Measurements from ENCODE around the gene PTPN6.
"Not testable (repeated sequence)": the region's sequence is repeated elsewhere in the genome, so short reads cannot be mapped to it uniquely, and the experiment has no call there.

PTPN6 gene

GRCh38 chr12:6904280-6905276, 46.6 kb upstream of the PTPN6 start, which contains the start of gene LRRC23:
Gene LRRC23, plus strand, starts transcription at chr12:6904822. Its CDS starts 812 bp downstream, at chr12:6905634.
- H3K27me3 ChIP-seq (ENCODE audit: insufficient read depth, poor library complexity, severe bottlenecking), result no peaks in the 10 kb centered on the region
- TF ChIP-seq CTCF (IDR thresholded peaks at IDR 0.05; ENCODE audit: insufficient read depth, low read length), result no peak
- TF ChIP-seq REST (IDR thresholded peaks at IDR 0.05; ENCODE audit: insufficient replicate concordance, low read depth), result no peak
- no peak for TF ChIP-seq GABPA (IDR thresholded peaks at IDR 0.05; ENCODE audit: low read depth)
- TF ChIP-seq POLR2AphosphoS5 (IDR thresholded peaks at IDR 0.05; ENCODE audit: low read depth), result no peak
- no peak for TF ChIP-seq SPI1 (IDR thresholded peaks at IDR 0.05; ENCODE audit: borderline replicate concordance, low read depth)
- H3K27ac ChIP-seq (replicated peaks), result peak within 1 kb of the TSS; percentile 83
- H3K4me3 ChIP-seq (replicated peaks; ENCODE audit: insufficient read depth, low read length), result peak within 1 kb of the TSS; percentile 81
- peak; percentile 90 to 97 for DNase-seq (ENCODE audit: low read depth in 1 of 2, low spot score in 1 of 2)

- Histone ChIP-seq H3K4me3 (replicated peaks; ENCODE audit: insufficient read depth, low read length) (no peak overlapping the region; the same call in 1 of the 2 replicates), H3K27ac (replicated peaks) (no peak overlapping the region; the same call in 1 of the 2 replicates)
- TF ChIP-seq CTCF (IDR thresholded peaks at IDR 0.05; ENCODE audit: insufficient read depth, low read length), result no peak
- no peak for TF ChIP-seq POLR2AphosphoS5 (IDR thresholded peaks at IDR 0.05; ENCODE audit: low read depth)
- no peak for TF ChIP-seq SPI1 (IDR thresholded peaks at IDR 0.05; ENCODE audit: borderline replicate concordance, low read depth)
- TF ChIP-seq REST (IDR thresholded peaks at IDR 0.05; ENCODE audit: insufficient replicate concordance, low read depth), result no peak
- no peak for TF ChIP-seq GABPA (IDR thresholded peaks at IDR 0.05; ENCODE audit: low read depth)
Observed at GRCh38 chr12:6905414-6906040, 45.6 kb upstream of the PTPN6 start.

GRCh38 chr12:6908141-6908540, 43.0 kb upstream of the PTPN6 start:
- H3K4me3 ChIP-seq (replicated peaks; ENCODE audit: insufficient read depth, low read length); H3K27ac ChIP-seq (replicated peaks); H3K27me3 ChIP-seq (ENCODE audit: insufficient read depth, poor library complexity, severe bottlenecking); DNase-seq (ENCODE audit: low read depth in 1 of 2, low spot score in 1 of 2): not testable (repeated sequence)

More at GRCh38 chr12:6905414-6906040, 45.6 kb upstream of the PTPN6 start:
- no peak for DNase-seq (ENCODE audit: low read depth in 1 of 2, low spot score in 1 of 2)
- H3K27me3 ChIP-seq (ENCODE audit: insufficient read depth, poor library complexity, severe bottlenecking), result no peaks in the 10 kb centered on the region
